MCF 10A (cell line): ENCODE results near the gene CD6. TPM values are rescaled to one million over a fixed set of nuclear protein-coding genes. Genes with fewer than 3 reads are reported as not detected.

Experiments
- BruUV-seq: library from RNA; stranded (reverse); fragments of 400-500 nt; replicated peaks from 2 replicates; lab custom pipeline; 2021; lab: Mats Ljungman, UMichigan
- CTCF ChIA-PET: fragments of 300-600 bp; sonication (Branson Sonifier 250); formaldehyde crosslinking; extraction: SDS; loops from one replicate; lab custom pipeline; 2021; ENCODE audit warnings: antibody characterized with exemption, inconsistent platforms; lab: Yijun Ruan, JAX
- POLR2A ChIA-PET: fragments of 300-600, 350-650 bp; sonication (Branson Sonifier 250); formaldehyde crosslinking; extraction: SDS; loops from one replicate; lab custom pipeline; 2020; ENCODE audit warnings: antibody characterized with exemption, inconsistent platforms; lab: Yijun Ruan, JAX
- DNase-seq: peaks from one replicate; pipeline ENCODE4 v3.0.0-alpha.2; 2018; ENCODE audit not compliant: unreplicated experiment
- H3K27ac Mint-ChIP-seq: one replicate; pipeline ENCODE4 v1.8.0; 2022; ENCODE audit warnings: mild to moderate bottlenecking, low read depth, mixed read lengths; ENCODE audit not compliant: unreplicated experiment
- H3K27me3 Mint-ChIP-seq: one replicate; pipeline ENCODE4 v1.8.0; 2022; ENCODE audit warnings: mixed read lengths; ENCODE audit not compliant: insufficient read depth, unreplicated experiment
- H3K36me3 Mint-ChIP-seq: one replicate; pipeline ENCODE4 v1.8.0; 2022; ENCODE audit warnings: mild to moderate bottlenecking, moderate library complexity, mixed read lengths; ENCODE audit not compliant: insufficient read depth, unreplicated experiment
- H3K4me1 Mint-ChIP-seq: one replicate; pipeline ENCODE4 v1.8.0; 2022; ENCODE audit warnings: mixed read lengths; ENCODE audit not compliant: insufficient read depth, unreplicated experiment
- H3K4me3 Mint-ChIP-seq: one replicate; pipeline ENCODE4 v1.8.0; 2022; ENCODE audit warnings: mild to moderate bottlenecking, moderate library complexity, mixed read lengths; ENCODE audit not compliant: unreplicated experiment
- H3K9me3 Mint-ChIP-seq: one replicate; pipeline ENCODE4 v1.8.0; 2022; ENCODE audit warnings: mixed read lengths; ENCODE audit not compliant: unreplicated experiment
- CTCF ChIP-seq: fragments of 200-600 bp; IDR thresholded peaks from one replicate; pipeline ENCODE4 v1.8.0; 2022; ENCODE audit warnings: antibody characterized with exemption, mild to moderate bottlenecking; ENCODE audit not compliant: unreplicated experiment
- intact Hi-C: fragments of 100-400 bp; cut with micrococcal nuclease; formaldehyde crosslinking; loops from 2 replicates; pipeline ENCODE4 v1.14.1; 2022
- total RNA-seq: library from RNA; stranded (reverse); gene quantifications from 2 replicates; pipeline ENCODE4 v1.2.3, GENCODE V29; 2022

CD6 gene
- total RNA-seq, 1 experiment from 2014 or later, result not detected

GRCh38 chr11:61045271-61045670, 73.8 kb downstream of the CD6 start:
- Mint-ChIP-seq H3K27ac (no peak overlapping the region), H3K4me1 (no peaks in the 10 kb centered on the region), H3K9me3 (no peaks in the 10 kb centered on the region), H3K4me3 (no peak overlapping the region), H3K36me3 (no peaks in the 10 kb centered on the region), H3K27me3 (peaks cover 13% of the 10 kb centered on the region)
- CTCF ChIA-PET, result interaction anchor here (1.2 kb wide), 1 partner anchor 9 kb away, joined by 3 read pairs; no protein-coding TSS in a partner anchor
- TF ChIP-seq CTCF, result no peak
- intact Hi-C loops, result no loop called here
- no TSS peak for BruUV-seq
- no peak for DNase-seq
- POLR2A ChIA-PET, result no interaction called here

GRCh38 chr11:61046833-61047232, 75.4 kb downstream of the CD6 start:
- Mint-ChIP-seq H3K27me3 (peaks cover 13% of the 10 kb centered on the region), H3K4me3 (no peak overlapping the region), H3K27ac (no peak overlapping the region), H3K9me3 (no peaks in the 10 kb centered on the region), H3K36me3 (no peaks in the 10 kb centered on the region), H3K4me1 (no peaks in the 10 kb centered on the region)
- CTCF ChIA-PET, result interaction anchor here (1.3 kb wide), 1 partner anchor 78 kb away, joined by 3 read pairs; no protein-coding TSS in a partner anchor
- BruUV-seq, result no TSS peak
- POLR2A ChIA-PET, result interaction anchor here (0.5 kb wide), 1 partner anchor 18 kb away, joined by 3 read pairs; no protein-coding TSS in a partner anchor
- intact Hi-C loops, result no loop called here
- no peak for TF ChIP-seq CTCF
- no peak for DNase-seq

- Mint-ChIP-seq H3K36me3 (no peaks in the 10 kb centered on the region), H3K9me3 (no peaks in the 10 kb centered on the region), H3K4me3 (no peak overlapping the region), H3K4me1 (no peaks in the 10 kb centered on the region), H3K27me3 (peaks cover 13% of the 10 kb centered on the region), H3K27ac (no peak overlapping the region)
- no peak for DNase-seq
- TF ChIP-seq CTCF, result no peak
- no TSS peak for BruUV-seq
- CTCF ChIA-PET, result interaction anchor here (0.6 kb wide), 4 partner anchors 20 to 202 kb away, joined by 3 to 5 read pairs (median 3); no protein-coding TSS in a partner anchor
- POLR2A ChIA-PET, result interaction anchor here (0.8 kb wide), 1 partner anchor 12 kb away, joined by 3 read pairs; no protein-coding TSS in a partner anchor
- intact Hi-C loops, result no loop called here
Observed at GRCh38 chr11:61048368-61049062, 77.0 kb downstream of the CD6 start.

GRCh38 chr11:61049063-61049377, 77.5 kb downstream of the CD6 start:
- no peak overlapping the region for H3K4me3 Mint-ChIP-seq
- no peaks in the 10 kb centered on the region for H3K4me1 Mint-ChIP-seq
- peaks cover 13% of the 10 kb centered on the region for H3K27me3 Mint-ChIP-seq
- no peak overlapping the region for H3K27ac Mint-ChIP-seq
- H3K9me3 Mint-ChIP-seq, result no peaks in the 10 kb centered on the region
- ChIA-PET POLR2A (interaction anchor here (0.8 kb wide), 1 partner anchor 12 kb away, joined by 3 read pairs; no protein-coding TSS in a partner anchor), CTCF (interaction anchor here (0.6 kb wide), 2 partner anchors 21 to 41 kb away, joined by 3 read pairs; no protein-coding TSS in a partner anchor)
- TF ChIP-seq CTCF, result no peak
- BruUV-seq, result no TSS peak
- H3K36me3 Mint-ChIP-seq, result no peaks in the 10 kb centered on the region
- DNase-seq, result no peak
- intact Hi-C loops, result no loop called here
